Smooth muscle cell (in vitro differentiated cells): ENCODE results near the gene PLD3. TPM values are rescaled to one million over a fixed set of nuclear protein-coding genes. Genes with fewer than 3 reads are reported as not detected.

Source experiments
- DNase-seq: peaks from one replicate; lab custom pipeline; 2025; ENCODE audit not compliant: unreplicated experiment; lab: John Stamatoyannopoulos, UW
- H2AFZ ChIP-seq: fragments of 200-600 bp; sonication (generic); 2 replicates; pipeline ENCODE4 v1.6.0; 2016; ENCODE audit warnings: antibody characterized with exemption, low read depth, mild to moderate bottlenecking
- H3F3A ChIP-seq: fragments of 200-600 bp; sonication (generic); 2 replicates; pipeline ENCODE4 v1.6.0; 2017; ENCODE audit warnings: antibody characterized with exemption, low read depth
- H3K27ac ChIP-seq: fragments of 200-600 bp; sonication (generic); 2 replicates; pipeline ENCODE4 v1.5.1; 2016; ENCODE audit warnings: low read depth, mild to moderate bottlenecking
- H3K27me3 ChIP-seq: fragments of 200-600 bp; sonication (generic); 2 replicates; pipeline ENCODE4 v1.6.1; 2016; ENCODE audit warnings: low read depth, mild to moderate bottlenecking
- H3K36me3 ChIP-seq: fragments of 200-600 bp; sonication (generic); 2 replicates; pipeline ENCODE4 v1.5.1; 2016; ENCODE audit warnings: low read depth
- H3K4me1 ChIP-seq: fragments of 200-600 bp; sonication (generic); 2 replicates; pipeline ENCODE4 v1.5.1; 2016; ENCODE audit warnings: low read depth
- H3K4me2 ChIP-seq: fragments of 200-600 bp; sonication (generic); 2 replicates; pipeline ENCODE4 v1.6.0; 2016; ENCODE audit warnings: mild to moderate bottlenecking
- H3K4me3 ChIP-seq: fragments of 200-600 bp; sonication (generic); 2 replicates; pipeline ENCODE4 v1.5.1; 2016; ENCODE audit warnings: mild to moderate bottlenecking
- H3K79me2 ChIP-seq: fragments of 200-600 bp; sonication (generic); 2 replicates; pipeline ENCODE4 v1.6.0; 2016; ENCODE audit warnings: low read depth, mild to moderate bottlenecking
- H3K9ac ChIP-seq: fragments of 200-600 bp; sonication (generic); 2 replicates; pipeline ENCODE4 v1.6.0; 2016; ENCODE audit warnings: low read depth
- H3K9me3 ChIP-seq: fragments of 200-600 bp; sonication (generic); replicated peaks from 2 replicates; pipeline ENCODE4 v1.5.1; 2016; ENCODE audit warnings: low read depth
- H4K20me1 ChIP-seq: fragments of 200-600 bp; sonication (generic); 2 replicates; pipeline ENCODE4 v1.6.0; 2016; ENCODE audit warnings: low read depth
- CTCF ChIP-seq: fragments of 200-600 bp; sonication (generic); IDR thresholded peaks from 2 replicates; pipeline ENCODE4 v1.5.1; 2017; ENCODE audit warnings: borderline replicate concordance, mild to moderate bottlenecking, antibody characterized with exemption; ENCODE audit not compliant: insufficient read depth, poor library complexity, severe bottlenecking
- WGBS: methylation state at CpG from one replicate; pipeline ENCODE4 v1.1.7; 2016; ENCODE audit warnings: low lambda C conversion rate; 5-methylcytosine and 5-hydroxymethylcytosine counted together
- polyA plus RNA-seq: library from polyadenylated mRNA; unstranded; fragments of >200 nt; fragmentation: Nextera tagmentation; extraction: Ambion mirVana; gene quantifications from 2 replicates; pipeline ENCODE4 v1.2.1, GENCODE V29; 2016
- total RNA-seq: library from RNA; depleted of rRNA; stranded (reverse); fragments of >200 nt; gene quantifications from 2 replicates; pipeline ENCODE4 v1.2.3, GENCODE V29; 2014

Gene PLD3
- total and polyA plus RNA-seq, 2 experiments from 2014 or later: 716 to 1,023 TPM

DNA sequence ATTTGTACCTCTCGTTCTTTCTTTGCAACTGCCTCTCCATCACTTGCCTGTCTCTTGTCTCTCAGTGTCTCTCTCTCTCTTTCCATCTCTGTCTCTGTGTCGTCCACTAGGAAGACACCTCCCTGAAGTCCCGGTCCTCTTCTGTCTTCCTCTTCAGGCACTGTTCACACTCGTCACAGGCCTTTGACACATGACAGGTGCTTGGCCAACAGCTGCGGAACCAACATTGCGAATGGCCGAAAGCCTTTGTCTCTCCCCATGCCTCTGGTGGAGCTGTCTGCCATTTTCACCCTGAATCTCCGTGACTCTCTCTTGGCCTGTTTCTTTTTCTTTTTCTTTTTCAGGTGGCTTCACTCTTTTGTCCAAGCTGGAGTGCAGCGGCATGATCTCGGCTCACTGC, 38.7 kb downstream of the PLD3 start:
- Histone ChIP-seq H4K20me1 (no peaks in the 10 kb centered on the region), H3K4me3 (no peak overlapping the region), H3K4me1 (no peaks in the 10 kb centered on the region), H3K79me2 (no peaks in the 10 kb centered on the region), H3K9ac (no peak overlapping the region), H3K9me3 (no peaks in the 10 kb centered on the region), H3K27me3 (no peaks in the 10 kb centered on the region), H2AFZ (no peak overlapping the region), H3K4me2 (no peak overlapping the region), H3F3A (no peaks in the 10 kb centered on the region), H3K27ac (no peak overlapping the region), H3K36me3 (no peaks in the 10 kb centered on the region)
- 93% methylated on average over 10 of the region's 10 CpGs for WGBS
- no peak for TF ChIP-seq CTCF
- DNase-seq: no peak

- DNase-seq: no peak
- WGBS: 76% methylated on average over 3 of the region's 3 CpGs
- Histone ChIP-seq H3K79me2 (no peaks in the 10 kb centered on the region), H3K9me3 (no peaks in the 10 kb centered on the region), H3K27me3 (no peaks in the 10 kb centered on the region), H3K4me3 (no peak overlapping the region), H3K36me3 (no peaks in the 10 kb centered on the region), H3K27ac (no peak overlapping the region), H3K4me2 (no peak overlapping the region), H3K9ac (no peak overlapping the region), H3K4me1 (no peaks in the 10 kb centered on the region), H3F3A (no peaks in the 10 kb centered on the region), H2AFZ (no peak overlapping the region), H4K20me1 (no peaks in the 10 kb centered on the region)
- no peak for TF ChIP-seq CTCF
Observed at GRCh38 chr19:40388481-40388880, 40.0 kb downstream of the PLD3 start.

DNA sequence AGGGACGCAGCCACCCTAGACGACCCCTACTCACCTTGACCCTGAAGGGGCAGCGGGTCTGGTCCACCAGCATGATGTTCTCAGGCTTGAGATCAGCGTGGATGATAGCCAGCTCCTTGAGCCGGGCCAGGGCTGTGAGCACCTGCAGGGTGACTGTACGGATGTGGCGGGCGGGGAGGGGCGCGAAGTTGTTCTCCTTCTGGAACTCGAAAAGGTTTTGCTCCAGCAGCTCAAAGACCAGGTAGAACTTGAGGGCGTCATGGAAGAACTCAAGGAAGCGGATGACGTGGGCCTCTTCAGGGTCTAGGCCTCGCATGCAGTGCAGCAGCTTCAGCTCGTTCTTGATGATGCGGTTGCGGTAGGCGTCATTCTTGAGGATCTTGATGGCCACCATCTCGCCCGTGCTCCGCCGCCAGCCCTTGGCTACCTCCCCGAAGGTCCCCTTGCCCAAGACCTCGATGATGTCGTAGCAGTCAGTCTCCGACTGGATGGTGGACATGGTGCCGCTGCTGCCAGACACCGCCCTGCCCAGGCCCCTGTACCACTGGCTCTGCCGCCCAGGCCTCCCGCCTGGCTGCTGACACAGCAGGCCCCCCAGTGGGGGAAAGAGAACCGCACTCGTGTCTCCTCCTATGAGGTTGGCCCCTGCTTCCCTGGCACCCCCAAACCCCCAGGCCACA, 41.0 kb downstream of the PLD3 start:
- H3K27ac ChIP-seq: no peak overlapping the region
- no peak for TF ChIP-seq CTCF
- H3K4me1 ChIP-seq: no peaks in the 10 kb centered on the region
- 95% methylated on average over 33 of the region's 33 CpGs for WGBS
- H3F3A ChIP-seq: no peaks in the 10 kb centered on the region
- H3K9me3 ChIP-seq: no peaks in the 10 kb centered on the region
- no peaks in the 10 kb centered on the region for H3K79me2 ChIP-seq
- H4K20me1 ChIP-seq: no peaks in the 10 kb centered on the region
- H3K27me3 ChIP-seq: no peaks in the 10 kb centered on the region
- no peak overlapping the region for H2AFZ ChIP-seq
- no peak overlapping the region for H3K9ac ChIP-seq
- no peak overlapping the region for H3K4me3 ChIP-seq
- no peak for DNase-seq
- H3K4me2 ChIP-seq: no peak overlapping the region
- no peaks in the 10 kb centered on the region for H3K36me3 ChIP-seq
